Gastrocnemius medialis (tissue), 4 donors: ENCODE results near the gene C1QTNF7.

ENCODE experiments used
- CTCF ChIP-seq, 5 experiments: fragments of 450-650 bp in 3 of 5; fragments of 200-600 bp in 2 of 5; sonication (generic) in 2 of 5; IDR thresholded peaks in 4 of 5; conservative IDR thresholded peaks in 1 of 5; 1 replicate in 4 of 5; 2 replicates in 1 of 5; pipeline ENCODE4 v1.5.1; 2016 to 2019; ENCODE audit warnings: antibody characterized with exemption in 5 of 5, mild to moderate bottlenecking in 3 of 5, moderate library complexity in 3 of 5
- POLR2A ChIP-seq, 2 donors: fragments of 450-650 bp; IDR thresholded peaks; one replicate each; pipeline ENCODE4 v1.6.1; 2017; ENCODE audit warnings: antibody characterized with exemption in 2 of 2, mild to moderate bottlenecking in 2 of 2, moderate library complexity in 2 of 2

- TF ChIP-seq CTCF (IDR thresholded peaks at IDR 0.05 in 4 of 5, conservative IDR thresholded peaks at IDR 0.05 in 1 of 5) (no peak), POLR2A (IDR thresholded peaks at IDR 0.05) (no peak)
Measured at GRCh38 chr4:15434091-15434490, 6.3 kb downstream of the C1QTNF7 start.
